Measurements from ENCODE around the gene TMPRSS6. TPM values are rescaled to one million over a fixed set of nuclear protein-coding genes. Genes with fewer than 3 reads are reported as not detected.

The TMPRSS6 gene
- total RNA-seq, 2 donors from 2014 or later = 0.22 to 0.31 TPM

GRCh38 chr22:37144180-37144554 lies 34.7 kb upstream of the TMPRSS6 start:
- H3K36me3 Mint-ChIP-seq (ENCODE audit: low read depth) = no peaks in the 10 kb centered on the region
- Histone ChIP-seq H3K4me1 (ENCODE audit: control insufficient read depth, insufficient read depth, low read length) (no peaks in the 10 kb centered on the region), H3K9ac (ENCODE audit: extremely low read depth, low read length, poor library complexity, severe bottlenecking) (no peak overlapping the region), H3K36me3 (ENCODE audit: control insufficient read depth, insufficient read depth, low read length) (no peaks in the 10 kb centered on the region), H3K9me3 (ENCODE audit: control insufficient read depth, low read length) (no peaks in the 10 kb centered on the region), H3K27ac (ENCODE audit: low read depth, low read length) (no peak overlapping the region), H3K4me3 (ENCODE audit: low read length) (no peak overlapping the region), H3K27me3 (ENCODE audit: control insufficient read depth, insufficient read depth, low read length, poor library complexity, severe bottlenecking) (no peaks in the 10 kb centered on the region)
- H3K9me3 Mint-ChIP-seq = no peaks in the 10 kb centered on the region
- no peak for DNase-seq
- no peak overlapping the region for H3K4me3 Mint-ChIP-seq
- H3K27me3 Mint-ChIP-seq (ENCODE audit: insufficient read depth) = peaks cover 5% of the 10 kb centered on the region
- no peak for TF ChIP-seq CTCF (conservative IDR thresholded peaks at IDR 0.05)
- H3K4me1 Mint-ChIP-seq = peaks cover 2% of the 10 kb centered on the region
- H3K27ac Mint-ChIP-seq = no peak overlapping the region
- WGBS, 2 experiments (ENCODE audit: insufficient coverage in 1 of 2, insufficient read length in 1 of 2) = 82 to 90% methylated on average over 6 to 10 of the region's 10 CpGs

DNA sequence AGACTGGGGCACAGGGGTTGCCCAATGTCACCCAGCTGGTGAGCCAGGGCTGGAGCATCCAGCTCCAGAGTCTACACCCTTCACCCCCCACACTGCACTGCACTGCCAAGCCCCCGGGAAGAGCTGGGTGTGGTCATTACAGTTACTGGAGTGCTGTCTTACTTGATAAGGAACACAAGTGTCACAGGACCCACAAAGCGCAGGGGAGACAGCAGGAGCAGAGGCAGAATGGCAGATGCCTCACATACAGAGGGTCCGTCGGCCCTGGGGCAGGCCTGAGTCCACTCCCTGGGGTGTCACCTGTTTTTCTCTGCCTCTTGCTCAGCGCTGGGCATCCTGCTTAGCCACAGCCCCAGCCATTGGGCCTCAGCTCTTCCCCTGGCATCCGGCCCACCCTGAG lies 32.5 kb upstream of the TMPRSS6 start:
- no peak overlapping the region for H3K4me3 Mint-ChIP-seq
- H3K9me3 Mint-ChIP-seq = no peaks in the 10 kb centered on the region
- Histone ChIP-seq H3K4me1 (ENCODE audit: control insufficient read depth, insufficient read depth, low read length) (no peaks in the 10 kb centered on the region), H3K9me3 (ENCODE audit: control insufficient read depth, low read length) (no peaks in the 10 kb centered on the region), H3K27me3 (ENCODE audit: control insufficient read depth, insufficient read depth, low read length, poor library complexity, severe bottlenecking) (no peaks in the 10 kb centered on the region), H3K27ac (ENCODE audit: low read depth, low read length) (no peak overlapping the region), H3K36me3 (ENCODE audit: control insufficient read depth, insufficient read depth, low read length) (no peaks in the 10 kb centered on the region), H3K9ac (ENCODE audit: extremely low read depth, low read length, poor library complexity, severe bottlenecking) (no peak overlapping the region), H3K4me3 (ENCODE audit: low read length) (no peak overlapping the region)
- no peak for DNase-seq
- H3K27ac Mint-ChIP-seq = no peak overlapping the region
- peaks cover 2% of the 10 kb centered on the region for H3K4me1 Mint-ChIP-seq
- H3K27me3 Mint-ChIP-seq (ENCODE audit: insufficient read depth) = peaks cover 5% of the 10 kb centered on the region
- 88 to 90% methylated on average over 5 to 6 of the region's 6 CpGs for WGBS, 2 experiments (ENCODE audit: insufficient coverage in 1 of 2, insufficient read length in 1 of 2)
- TF ChIP-seq CTCF (conservative IDR thresholded peaks at IDR 0.05) = no peak
- no peaks in the 10 kb centered on the region for H3K36me3 Mint-ChIP-seq (ENCODE audit: low read depth)

DNA sequence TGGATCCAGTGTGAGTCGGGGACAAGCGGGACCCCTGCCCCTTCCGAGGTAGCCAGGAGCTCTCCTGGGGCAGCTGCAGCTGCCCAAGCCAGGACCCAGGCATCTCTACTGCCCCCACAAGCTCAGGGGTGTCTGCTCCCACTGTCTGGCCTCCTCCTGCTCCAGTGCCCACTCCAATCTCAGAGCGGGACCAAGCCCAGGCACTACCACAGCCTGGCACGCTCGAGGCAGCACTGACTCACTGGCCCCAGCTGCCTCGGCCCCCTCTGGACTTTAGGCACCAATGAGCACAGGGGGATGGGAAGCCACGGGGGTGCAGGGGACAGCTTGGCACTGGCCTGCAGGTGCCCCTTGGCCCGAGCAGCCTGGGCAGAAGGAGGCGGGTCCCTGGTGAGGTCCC lies 32.0 kb upstream of the TMPRSS6 start:
- H3K4me3 Mint-ChIP-seq = no peak overlapping the region
- 89 to 100% methylated on average over 3 to 10 of the region's 10 CpGs for WGBS, 2 experiments (ENCODE audit: insufficient coverage in 1 of 2, insufficient read length in 1 of 2)
- Histone ChIP-seq H3K27ac (ENCODE audit: low read depth, low read length) (no peak overlapping the region), H3K36me3 (ENCODE audit: control insufficient read depth, insufficient read depth, low read length) (no peaks in the 10 kb centered on the region), H3K9ac (ENCODE audit: extremely low read depth, low read length, poor library complexity, severe bottlenecking) (no peak overlapping the region), H3K27me3 (ENCODE audit: control insufficient read depth, insufficient read depth, low read length, poor library complexity, severe bottlenecking) (no peaks in the 10 kb centered on the region), H3K9me3 (ENCODE audit: control insufficient read depth, low read length) (no peaks in the 10 kb centered on the region), H3K4me3 (ENCODE audit: low read length) (no peak overlapping the region), H3K4me1 (ENCODE audit: control insufficient read depth, insufficient read depth, low read length) (no peaks in the 10 kb centered on the region)
- no peaks in the 10 kb centered on the region for H3K9me3 Mint-ChIP-seq
- TF ChIP-seq CTCF (conservative IDR thresholded peaks at IDR 0.05) = no peak
- peaks cover 2% of the 10 kb centered on the region for H3K4me1 Mint-ChIP-seq
- no peak overlapping the region for H3K27ac Mint-ChIP-seq
- no peaks in the 10 kb centered on the region for H3K36me3 Mint-ChIP-seq (ENCODE audit: low read depth)
- peaks cover 5% of the 10 kb centered on the region for H3K27me3 Mint-ChIP-seq (ENCODE audit: insufficient read depth)
- DNase-seq = no peak

Measured in endodermal cell (in vitro differentiated cells).